Ascending aorta (tissue), 2 donors: ENCODE measurements around the gene NEK11. TPM values are rescaled to one million over a fixed set of nuclear protein-coding genes. Genes with fewer than 3 reads are reported as not detected.

Experiments
- DNase-seq, 2 donors: peaks; one replicate each; pipeline ENCODE4 v3.0.0-alpha.2; 2019; ENCODE audit warnings: low spot score in 2 of 2
- H3K27ac ChIP-seq, 2 donors: fragments of 200-600 bp; sonication (generic); one replicate each; pipeline ENCODE4 v1.5.1; 2016 to 2017; ENCODE audit warnings: mild to moderate bottlenecking in 1 of 2
- H3K27me3 ChIP-seq: fragments of 200-600 bp; sonication (generic); one replicate; pipeline ENCODE4 v1.5.1; 2017
- H3K36me3 ChIP-seq, 2 donors: fragments of 200-600 bp; sonication (generic); one replicate each; pipeline ENCODE4 v1.5.1; 2016
- H3K4me1 ChIP-seq, 2 donors: fragments of 200-600 bp; sonication (generic); one replicate each; pipeline ENCODE4 v1.5.1; 2016 to 2017; ENCODE audit warnings: mild to moderate bottlenecking in 1 of 2
- H3K4me3 ChIP-seq, 2 donors: fragments of 200-600 bp; sonication (generic); one replicate each; pipeline ENCODE4 v1.5.1; 2016 to 2017; ENCODE audit warnings: mild to moderate bottlenecking in 1 of 2
- H3K9me3 ChIP-seq, 2 donors: fragments of 200-600 bp; sonication (generic); one replicate each; pipeline ENCODE4 v1.5.1; 2016
- intact Hi-C: fragments of 100-400 bp; cut with DNase I; formaldehyde crosslinking; loops from one replicate; pipeline ENCODE4 v1.15.1; 2023
- total RNA-seq: library from RNA; depleted of rRNA; stranded (reverse); fragments of >200 nt; gene quantifications from one replicate; pipeline ENCODE4 v1.1.0, GENCODE V29; 2016
- TF ChIP-seq, protein P1 (sequence below), 3 experiments: fragments of 200-600 bp in 2 of 3; fragments of 450-650 bp in 1 of 3; sonication (generic) in 2 of 3; IDR thresholded peaks; one replicate each; pipeline ENCODE4 v1.5.1; 2016 to 2019; ENCODE audit warnings: antibody characterized with exemption in 3 of 3, mild to moderate bottlenecking in 1 of 3, moderate library complexity in 1 of 3

NEK11 gene
- total RNA-seq, 1 donor from 2014 or later: 4.0 TPM

DNA sequence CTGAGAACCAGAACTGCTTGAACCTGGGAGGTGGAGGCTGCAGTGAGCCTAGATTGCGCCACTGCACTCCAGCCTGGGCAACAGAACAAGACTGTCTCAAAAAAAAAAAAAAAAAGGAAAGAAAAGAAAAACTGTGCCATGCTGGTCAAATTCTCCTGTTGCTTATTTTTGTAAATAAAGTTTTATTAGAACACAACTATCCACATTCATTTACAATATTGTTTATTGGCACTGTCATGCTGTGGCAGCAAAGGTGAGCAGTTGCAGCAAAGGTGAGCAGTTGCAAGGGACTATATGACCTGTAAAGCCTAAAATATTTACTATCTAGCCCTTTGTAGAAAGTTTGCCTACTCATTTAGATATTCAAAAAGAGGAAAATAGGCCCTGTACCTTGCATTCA is 18.4 kb upstream of the NEK11 start:
- H3K27ac ChIP-seq: no peak overlapping the region
- H3K36me3 ChIP-seq: peaks cover 17 to 60% of the 10 kb centered on the region in 2 donors
- no peaks in the 10 kb centered on the region for H3K9me3 ChIP-seq
- no peaks in the 10 kb centered on the region for H3K27me3 ChIP-seq
- no peak for DNase-seq
- no peak overlapping the region for H3K4me3 ChIP-seq
- intact Hi-C loops: no loop called here
- TF ChIP-seq, protein P1, sequence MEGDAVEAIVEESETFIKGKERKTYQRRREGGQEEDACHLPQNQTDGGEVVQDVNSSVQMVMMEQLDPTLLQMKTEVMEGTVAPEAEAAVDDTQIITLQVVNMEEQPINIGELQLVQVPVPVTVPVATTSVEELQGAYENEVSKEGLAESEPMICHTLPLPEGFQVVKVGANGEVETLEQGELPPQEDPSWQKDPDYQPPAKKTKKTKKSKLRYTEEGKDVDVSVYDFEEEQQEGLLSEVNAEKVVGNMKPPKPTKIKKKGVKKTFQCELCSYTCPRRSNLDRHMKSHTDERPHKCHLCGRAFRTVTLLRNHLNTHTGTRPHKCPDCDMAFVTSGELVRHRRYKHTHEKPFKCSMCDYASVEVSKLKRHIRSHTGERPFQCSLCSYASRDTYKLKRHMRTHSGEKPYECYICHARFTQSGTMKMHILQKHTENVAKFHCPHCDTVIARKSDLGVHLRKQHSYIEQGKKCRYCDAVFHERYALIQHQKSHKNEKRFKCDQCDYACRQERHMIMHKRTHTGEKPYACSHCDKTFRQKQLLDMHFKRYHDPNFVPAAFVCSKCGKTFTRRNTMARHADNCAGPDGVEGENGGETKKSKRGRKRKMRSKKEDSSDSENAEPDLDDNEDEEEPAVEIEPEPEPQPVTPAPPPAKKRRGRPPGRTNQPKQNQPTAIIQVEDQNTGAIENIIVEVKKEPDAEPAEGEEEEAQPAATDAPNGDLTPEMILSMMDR (IDR thresholded peaks at IDR 0.05): no peak
- H3K4me1 ChIP-seq: no peaks in the 10 kb centered on the region

DNA sequence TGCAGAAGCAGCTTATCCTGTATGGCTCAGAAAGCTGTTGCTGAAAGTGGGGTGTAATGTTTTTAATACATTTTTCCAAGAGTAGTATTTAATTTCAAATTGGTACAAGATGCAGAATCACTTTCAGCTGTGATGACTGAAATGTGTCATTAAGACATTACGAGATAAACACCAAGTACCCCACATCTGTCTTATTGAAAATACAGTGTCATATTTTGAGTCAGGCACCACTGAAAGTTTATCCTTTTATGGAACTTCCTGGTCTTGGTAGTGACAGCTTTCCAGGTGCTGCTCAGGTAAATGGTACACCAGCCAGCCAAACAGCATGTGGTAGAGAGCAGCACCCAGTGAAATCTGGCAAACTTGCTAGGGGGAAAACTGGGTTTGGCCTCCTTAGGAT is 17.0 kb upstream of the NEK11 start:
- H3K4me1 ChIP-seq: no peaks in the 10 kb centered on the region
- H3K27me3 ChIP-seq: no peaks in the 10 kb centered on the region
- H3K9me3 ChIP-seq: no peaks in the 10 kb centered on the region
- TF ChIP-seq, protein P1 (IDR thresholded peaks at IDR 0.05): no peak
- intact Hi-C loops: no loop called here
- H3K36me3 ChIP-seq: peaks cover 22 to 63% of the 10 kb centered on the region in 2 donors
- DNase-seq: no peak
- H3K27ac ChIP-seq: no peak overlapping the region
- H3K4me3 ChIP-seq: no peak overlapping the region

DNA sequence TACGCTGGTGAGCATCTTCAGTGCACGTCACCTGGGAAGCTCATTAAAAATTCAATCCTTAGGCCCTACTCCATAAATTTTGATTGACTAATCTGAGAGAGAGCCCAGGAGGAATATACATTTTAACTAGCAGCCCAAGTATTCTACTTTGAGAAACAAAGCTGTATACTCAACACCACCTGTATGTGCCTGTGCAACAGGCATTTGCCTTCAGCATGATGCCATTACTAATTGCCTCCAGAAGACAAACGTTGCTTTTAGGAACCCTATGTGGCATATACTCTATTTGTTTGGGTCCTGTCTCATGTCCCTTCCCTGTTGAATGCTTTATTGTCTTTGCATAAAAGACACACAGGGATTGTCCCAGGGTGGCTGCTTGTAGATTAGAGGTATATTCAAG is 7.7 kb upstream of the NEK11 start:
- TF ChIP-seq, protein P1 (IDR thresholded peaks at IDR 0.05): no peak
- no peak for DNase-seq
- intact Hi-C loops: no loop called here
- Histone ChIP-seq H3K27ac (no peak overlapping the region), H3K9me3 (no peaks in the 10 kb centered on the region), H3K4me3 (no peak overlapping the region), H3K27me3 (no peaks in the 10 kb centered on the region), H3K36me3 (peaks cover 22 to 45% of the 10 kb centered on the region in 2 donors), H3K4me1 (peaks cover 0 to 6% of the 10 kb centered on the region in 2 donors)

DNA sequence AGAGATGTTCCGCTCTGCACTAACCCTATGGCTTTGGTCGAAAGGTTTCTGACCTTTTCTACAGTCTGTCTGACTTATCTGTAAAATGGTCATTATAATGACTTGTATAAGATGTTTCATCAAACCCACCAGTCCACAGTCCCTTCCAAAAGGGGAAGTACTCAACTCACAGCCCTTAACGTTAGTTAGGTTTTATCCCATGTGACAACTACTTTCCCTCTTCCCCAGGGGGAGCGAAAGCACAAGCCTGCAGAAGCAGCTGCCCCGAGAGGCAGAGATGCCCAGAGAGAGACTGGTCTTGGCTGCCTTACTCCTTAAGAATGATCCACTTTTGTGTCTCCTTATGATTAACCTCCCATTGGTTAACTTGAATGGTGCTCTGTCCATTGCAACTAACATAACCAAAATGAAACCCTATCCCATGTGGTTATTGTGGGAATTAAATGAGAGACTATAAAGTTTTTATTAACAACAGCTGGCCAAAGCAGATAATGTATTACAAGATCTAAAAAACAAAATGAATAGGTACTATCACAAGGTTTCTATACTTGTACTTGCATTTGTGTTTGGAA is 6.5 kb upstream of the NEK11 start:
- intact Hi-C loops: loop anchor here (10.0 kb wide), 2 partner anchors 485 to 1395 kb away; partner anchors contain the start of genes DNAJC13 and MRPL3
- H3K36me3 ChIP-seq: peaks cover 17 to 36% of the 10 kb centered on the region in 2 donors
- peaks cover 0 to 10% of the 10 kb centered on the region in 2 donors for H3K4me1 ChIP-seq

DNA sequence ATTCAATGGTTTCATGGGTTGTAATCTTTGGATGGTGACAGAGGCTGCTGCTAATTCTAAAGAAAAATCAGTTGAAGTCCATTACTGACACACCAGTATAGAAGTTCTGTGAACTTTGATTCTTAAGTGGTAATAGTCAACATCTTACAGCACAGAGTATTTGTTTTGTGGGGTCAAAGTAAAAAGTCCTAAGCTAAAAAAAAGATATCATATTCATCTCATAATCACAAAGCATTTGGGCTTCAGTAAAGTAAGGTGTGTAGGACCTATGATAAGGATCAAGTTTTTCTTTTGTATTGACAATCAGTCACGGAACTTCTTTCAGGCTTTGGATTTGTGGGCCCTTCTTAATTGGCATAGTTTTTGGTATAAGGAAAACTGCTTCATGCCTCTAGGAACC is 1.1 kb upstream of the NEK11 start:
- Histone ChIP-seq H3K27ac (no peak overlapping the region), H3K27me3 (no peaks in the 10 kb centered on the region), H3K4me3 (peak overlapping the region; percentile 72 to 83), H3K4me1 (peaks cover 0 to 18% of the 10 kb centered on the region in 2 donors), H3K36me3 (peaks cover 0 to 5% of the 10 kb centered on the region in 2 donors), H3K9me3 (no peaks in the 10 kb centered on the region)
- intact Hi-C loops: loop anchor here (5.0 to 10.0 kb wide), 5 partner anchors 133 to 1389 kb away; partner anchors contain the start of genes ATP2C1, DNAJC13, MRPL3 and NUDT16
- TF ChIP-seq, protein P1 (IDR thresholded peaks at IDR 0.05): no peak
- no peak for DNase-seq

More for the DNA sequence above, 6.5 kb upstream of the NEK11 start:
- Histone ChIP-seq H3K27me3 (no peaks in the 10 kb centered on the region), H3K27ac (no peak overlapping the region), H3K4me3 (no peak overlapping the region), H3K9me3 (no peaks in the 10 kb centered on the region)
- TF ChIP-seq, protein P1 (IDR thresholded peaks at IDR 0.05): no peak
- DNase-seq: no peak
